B cell (primary cell): ENCODE measurements around the gene XPO4.
"Not testable (repeated sequence)": the region's sequence is repeated elsewhere in the genome, so short reads cannot be mapped to it uniquely, and the experiment has no call there.

Experiments used
- EZH2 ChIP-seq: IDR thresholded peaks from 2 replicates; pipeline ENCODE4 v1.6.1; 2012; ENCODE audit warnings: borderline replicate concordance, low read depth, mild to moderate bottlenecking, moderate library complexity, low read length; ENCODE audit not compliant: insufficient read depth, poor library complexity, severe bottlenecking
- TF ChIP-seq, protein P1 (sequence below): fragments of 200-600 bp; IDR thresholded peaks from one replicate; pipeline ENCODE4 v1.8.0; 2022; ENCODE audit warnings: antibody characterized with exemption, mild to moderate bottlenecking

DNA sequence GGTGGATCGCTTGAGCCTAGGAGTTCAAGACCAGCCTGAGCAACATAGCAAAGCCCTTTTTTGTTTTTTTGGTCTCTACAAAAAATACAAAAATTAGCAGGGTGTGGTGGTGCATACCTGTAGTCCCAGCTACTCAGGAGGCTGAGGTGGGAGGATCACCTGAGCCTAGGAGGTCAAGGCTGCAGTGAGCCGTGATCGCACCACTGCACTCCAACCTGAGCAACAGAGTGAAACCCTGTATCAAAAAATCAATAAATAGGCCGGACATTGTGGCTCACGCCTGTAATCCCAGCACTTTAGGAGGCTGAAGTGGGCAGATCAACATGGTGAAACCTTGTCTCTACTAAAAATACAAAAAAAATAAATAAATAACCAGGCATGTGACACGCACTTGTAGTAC is 13.1 kb upstream of the XPO4 start:
- TF ChIP-seq, protein P1, sequence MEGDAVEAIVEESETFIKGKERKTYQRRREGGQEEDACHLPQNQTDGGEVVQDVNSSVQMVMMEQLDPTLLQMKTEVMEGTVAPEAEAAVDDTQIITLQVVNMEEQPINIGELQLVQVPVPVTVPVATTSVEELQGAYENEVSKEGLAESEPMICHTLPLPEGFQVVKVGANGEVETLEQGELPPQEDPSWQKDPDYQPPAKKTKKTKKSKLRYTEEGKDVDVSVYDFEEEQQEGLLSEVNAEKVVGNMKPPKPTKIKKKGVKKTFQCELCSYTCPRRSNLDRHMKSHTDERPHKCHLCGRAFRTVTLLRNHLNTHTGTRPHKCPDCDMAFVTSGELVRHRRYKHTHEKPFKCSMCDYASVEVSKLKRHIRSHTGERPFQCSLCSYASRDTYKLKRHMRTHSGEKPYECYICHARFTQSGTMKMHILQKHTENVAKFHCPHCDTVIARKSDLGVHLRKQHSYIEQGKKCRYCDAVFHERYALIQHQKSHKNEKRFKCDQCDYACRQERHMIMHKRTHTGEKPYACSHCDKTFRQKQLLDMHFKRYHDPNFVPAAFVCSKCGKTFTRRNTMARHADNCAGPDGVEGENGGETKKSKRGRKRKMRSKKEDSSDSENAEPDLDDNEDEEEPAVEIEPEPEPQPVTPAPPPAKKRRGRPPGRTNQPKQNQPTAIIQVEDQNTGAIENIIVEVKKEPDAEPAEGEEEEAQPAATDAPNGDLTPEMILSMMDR: not testable (repeated sequence)
- TF ChIP-seq EZH2: not testable (repeated sequence)
